ENCODE results near the gene OR5D18. TPM values are rescaled to one million over a fixed set of nuclear protein-coding genes. Genes with fewer than 3 reads are reported as not detected.

Gene OR5D18
- total RNA-seq, 1 donor from 2014 or later = not detected

Other genes with a start within 250 kb of the OR5D18 start
- not detected in 2 replicates for gene OR4C16, start 247.5 kb upstream of the OR5D18 start, total RNA-seq
- gene OR4C11, start 212.0 kb upstream of the OR5D18 start, total RNA-seq = not detected in 2 replicates
- not detected in 2 replicates for gene OR4P4, start 184.5 kb upstream of the OR5D18 start, total RNA-seq
- gene OR4S2, start 171.3 kb upstream of the OR5D18 start, total RNA-seq = not detected in 2 replicates
- not detected in 2 replicates for gene OR4C6, start 157.4 kb upstream of the OR5D18 start, total RNA-seq
- gene OR5D13, start 46.2 kb upstream of the OR5D18 start, total RNA-seq = not detected in 2 replicates
- gene OR5D14, start 24.1 kb upstream of the OR5D18 start, total RNA-seq = not detected in 2 replicates
- gene OR5L1, start 8.3 kb upstream of the OR5D18 start, total RNA-seq = not detected in 2 replicates
- not detected in 2 replicates for gene OR5L2, start 7.6 kb downstream of the OR5D18 start, total RNA-seq
- gene OR5D16, start 19.1 kb downstream of the OR5D18 start, total RNA-seq = not detected in 2 replicates
- gene TRIM51, start 63.7 kb downstream of the OR5D18 start, total RNA-seq = not detected in 2 replicates
- gene OR5W2, start 95.0 kb downstream of the OR5D18 start, total RNA-seq = not detected in 2 replicates
- not detected in 2 replicates for gene OR5I1, start 116.8 kb downstream of the OR5D18 start, total RNA-seq
- not detected in 2 replicates for gene OR10AG1, start 150.3 kb downstream of the OR5D18 start, total RNA-seq
- gene OR5F1, start 175.0 kb downstream of the OR5D18 start, total RNA-seq = not detected in 2 replicates
- gene OR5AS1, start 208.0 kb downstream of the OR5D18 start, total RNA-seq = not detected in 2 replicates

Measured in activated CD4-positive, alpha-beta T cell treated with anti-CD3 and anti-CD28 coated beads, Interleukin-2, amount 10 ng/mL, durations not matched to agents 24 days and 14 days (primary cell).